IMR-90 (cell line): ENCODE results near the gene NAGLU. TPM values are rescaled to one million over a fixed set of nuclear protein-coding genes. Genes with fewer than 3 reads are reported as not detected.
A peak's percentile ranks its signal among the peaks of the same experiment; 100 is the strongest.

Experiments
- ATAC-seq: fragments of 200-7000 bp; cut with Tn5 transposase; 2 replicates; pipeline ENCODE4 v1.9.1; 2020; ENCODE audit warnings: low read depth, mild to moderate bottlenecking, moderate library complexity
- BruUV-seq: library from RNA; stranded (reverse); fragments of 400-500 nt; replicated peaks from 2 replicates; lab custom pipeline; 2021; lab: Mats Ljungman, UMichigan
- CTCF ChIA-PET: fragments of 300-600 bp; formaldehyde crosslinking; extraction: SDS; loops from one replicate; lab custom pipeline; 2021; ENCODE audit warnings: antibody characterized with exemption; lab: Yijun Ruan, JAX
- POLR2A ChIA-PET: fragments of 300-600 bp; sonication (Branson Sonifier 250); formaldehyde crosslinking; loops from one replicate; lab custom pipeline; 2022; ENCODE audit warnings: antibody characterized with exemption; ENCODE audit not compliant: unreplicated experiment; lab: Charles Lee
- DNase-seq: peaks from one replicate; pipeline ENCODE4 v3.0.0; 2013
- H2AFZ ChIP-seq: replicated peaks from 2 replicates; pipeline ENCODE3; 2013; ENCODE audit warnings: low read length, mild to moderate bottlenecking; ENCODE audit not compliant: poor library complexity
- H2AK5ac ChIP-seq: 2 replicates; pipeline ENCODE4 v1.6.1; 2013; ENCODE audit warnings: low read depth, low read length, inconsistent platforms
- H2AK9ac ChIP-seq: replicated peaks from 2 replicates; pipeline ENCODE3; 2013; ENCODE audit warnings: mild to moderate bottlenecking, low read depth, low read length, moderate library complexity; ENCODE audit not compliant: poor library complexity
- H2BK120ac ChIP-seq: 2 replicates; pipeline ENCODE4 v1.6.1; 2013; ENCODE audit warnings: low read depth, low read length, inconsistent platforms
- H2BK15ac ChIP-seq: 3 replicates; pipeline ENCODE4 v1.6.1; 2013; ENCODE audit warnings: low read depth, low read length, inconsistent platforms
- H2BK20ac ChIP-seq: 2 replicates; pipeline ENCODE4 v1.6.1; 2013; ENCODE audit warnings: low read depth, mild to moderate bottlenecking, inconsistent platforms, low read length, moderate library complexity
- H2BK5ac ChIP-seq: 2 replicates; pipeline ENCODE4 v1.6.1; 2013; ENCODE audit warnings: mild to moderate bottlenecking, low read depth, low read length, inconsistent platforms; ENCODE audit not compliant: poor library complexity, severe bottlenecking
- H3K14ac ChIP-seq: replicated peaks from 2 replicates; pipeline ENCODE4 v1.6.1; 2013; ENCODE audit warnings: low read depth, low read length, inconsistent platforms
- H3K18ac ChIP-seq: 2 replicates; pipeline ENCODE4 v1.6.1; 2013; ENCODE audit warnings: low read depth, low read length, control low read depth
- H3K23ac ChIP-seq: 2 replicates; pipeline ENCODE4 v1.6.1; 2013; ENCODE audit warnings: low read depth, low read length, inconsistent platforms
- H3K27ac ChIP-seq: 2 replicates; pipeline ENCODE4 v1.5.1; 2013; ENCODE audit warnings: mild to moderate bottlenecking, control low read depth, low read length; ENCODE audit not compliant: insufficient read depth
- H3K27me3 ChIP-seq: 2 replicates; pipeline ENCODE4 v1.6.1; 2013; ENCODE audit warnings: low read length; ENCODE audit not compliant: control insufficient read depth, insufficient read depth
- H3K36me3 ChIP-seq: 2 replicates; pipeline ENCODE4 v1.6.1; 2013; ENCODE audit warnings: low read length, mixed read lengths; ENCODE audit not compliant: control insufficient read depth, insufficient read depth
- H3K4ac ChIP-seq: 2 replicates; pipeline ENCODE4 v1.6.1; 2013; ENCODE audit warnings: low read depth, low read length, inconsistent platforms
- H3K4me1 ChIP-seq: 2 replicates; pipeline ENCODE4 v1.6.1; 2013; ENCODE audit warnings: low read length, mixed read lengths; ENCODE audit not compliant: control insufficient read depth, insufficient read depth
- H3K4me2 ChIP-seq: 2 replicates; pipeline ENCODE4 v1.6.1; 2013; ENCODE audit warnings: low read depth, mild to moderate bottlenecking, control low read depth, low read length, moderate library complexity
- H3K4me3 ChIP-seq: 2 replicates; pipeline ENCODE4 v1.5.1; 2013; ENCODE audit warnings: low read depth, mild to moderate bottlenecking, control low read depth, low read length, moderate library complexity; ENCODE audit not compliant: insufficient read depth
- H3K56ac ChIP-seq: 2 replicates; pipeline ENCODE4 v1.6.1; 2013; ENCODE audit warnings: low read length, inconsistent platforms; ENCODE audit not compliant: insufficient read depth; ENCODE audit errors: extremely low read depth
- H3K79me1 ChIP-seq, 2 experiments: 2 replicates each; pipeline ENCODE4 v1.6.1; 2013; ENCODE audit warnings: low read length in 2 of 2, inconsistent platforms in 1 of 2, low read depth in 1 of 2
- H3K9ac ChIP-seq: 2 replicates; pipeline ENCODE4 v1.6.1; 2013; ENCODE audit warnings: low read depth, low read length, control low read depth
- H3K9me1 ChIP-seq: 2 replicates; pipeline ENCODE4 v1.6.1; 2013; ENCODE audit warnings: low read length, inconsistent platforms; ENCODE audit not compliant: insufficient read depth
- H3K9me3 ChIP-seq: 2 replicates; pipeline ENCODE4 v1.6.1; 2013; ENCODE audit warnings: low read length; ENCODE audit not compliant: control insufficient read depth, insufficient read depth
- H4K20me1 ChIP-seq: 2 replicates; pipeline ENCODE4 v1.6.1; 2013; ENCODE audit warnings: low read length, inconsistent platforms; ENCODE audit not compliant: insufficient read depth
- H4K5ac ChIP-seq: 2 replicates; pipeline ENCODE4 v1.6.1; 2013; ENCODE audit warnings: mild to moderate bottlenecking, low read depth, low read length, control low read depth
- H4K8ac ChIP-seq, 2 experiments: 2 replicates each; pipeline ENCODE4 v1.6.1; 2013; ENCODE audit warnings: low read depth in 2 of 2, low read length in 2 of 2, control low read depth in 1 of 2, inconsistent platforms in 1 of 2
- H4K91ac ChIP-seq: 2 replicates; pipeline ENCODE4 v1.6.1; 2013; ENCODE audit warnings: low read depth, low read length, inconsistent platforms; ENCODE audit not compliant: insufficient read depth
- BHLHE40 ChIP-seq: fragments of 150-350 bp; IDR thresholded peaks from 2 replicates; pipeline ENCODE4 v1.6.1; 2016; ENCODE audit warnings: mild to moderate bottlenecking, low read depth, low read length
- CEBPB ChIP-seq: IDR thresholded peaks from 2 replicates; pipeline ENCODE4 v1.6.1; 2012; ENCODE audit warnings: low read depth, low read length, improper control_type of control experiment
- CHD1 ChIP-seq: IDR thresholded peaks from 2 replicates; pipeline ENCODE4 v1.6.1; 2012; ENCODE audit warnings: low read depth, low read length, improper control_type of control experiment
- CTCF ChIP-seq: conservative IDR thresholded peaks from 2 replicates; pipeline ENCODE4 v1.5.1; 2012; ENCODE audit warnings: mild to moderate bottlenecking, low read depth, low read length, improper control_type of control experiment
- FOS ChIP-seq: fragments of 150-350 bp; IDR thresholded peaks from 2 replicates; pipeline ENCODE4 v1.6.1; 2016; ENCODE audit warnings: low read depth, low read length
- MAFK ChIP-seq: IDR thresholded peaks from 2 replicates; pipeline ENCODE4 v1.6.1; 2012; ENCODE audit warnings: low read depth, low read length, improper control_type of control experiment
- MAZ ChIP-seq: IDR thresholded peaks from 2 replicates; pipeline ENCODE4 v1.6.1; 2012; ENCODE audit warnings: low read depth, mild to moderate bottlenecking, low read length, improper control_type of control experiment, moderate library complexity, borderline replicate concordance
- MXI1 ChIP-seq: IDR thresholded peaks from 2 replicates; pipeline ENCODE4 v1.6.1; 2012; ENCODE audit warnings: low read depth, mild to moderate bottlenecking, low read length, moderate library complexity, borderline replicate concordance
- POLR2A ChIP-seq: IDR thresholded peaks from 2 replicates; pipeline ENCODE4 v1.6.1; 2012; ENCODE audit warnings: mild to moderate bottlenecking, low read depth, low read length
- RCOR1 ChIP-seq: IDR thresholded peaks from 2 replicates; pipeline ENCODE4 v1.6.1; 2012; ENCODE audit warnings: mild to moderate bottlenecking, low read length, improper control_type of control experiment; ENCODE audit not compliant: insufficient replicate concordance
- RFX5 ChIP-seq: IDR thresholded peaks from 2 replicates; pipeline ENCODE4 v1.8.0; 2012; ENCODE audit warnings: low read depth, mild to moderate bottlenecking, low read length, moderate library complexity
- SMC3 ChIP-seq: fragments of 150-350 bp; IDR thresholded peaks from 2 replicates; pipeline ENCODE4 v1.6.1; 2016; ENCODE audit warnings: low read depth, mild to moderate bottlenecking, antibody characterized with exemption, low read length, moderate library complexity
- USF2 ChIP-seq: fragments of 150-350 bp; IDR thresholded peaks from 2 replicates; pipeline ENCODE4 v1.6.1; 2017; ENCODE audit warnings: mild to moderate bottlenecking, antibody characterized with exemption, low read length, low read depth
- WGBS, 2 experiments: methylation state at CpG; one replicate each; pipeline versions ENCODE4 v1.1.5 to v1.1.7; 2013; ENCODE audit warnings: missing lambda C conversion rate in 2 of 2; ENCODE audit not compliant: insufficient read length in 1 of 2; ENCODE audit errors: extremely low coverage in 2 of 2; 5-methylcytosine and 5-hydroxymethylcytosine counted together
- dilution Hi-C: fragments of 300-500 bp; cut with HindIII; formaldehyde crosslinking; loops from one replicate; pipeline ENCODE4 v1.14.3; 2018; ENCODE audit warnings: low sequenced_read_pairs; ENCODE audit not compliant: unreplicated experiment
- in situ Hi-C: fragments of 300-500 bp; cut with MboI; formaldehyde crosslinking; loops from 3 replicates; pipeline ENCODE4 v1.14.3; 2019; ENCODE audit warnings: low sequenced_read_pairs, inconsistent platforms, mixed read lengths
- intact Hi-C: fragments of 100-400 bp; cut with micrococcal nuclease; formaldehyde crosslinking; loops from 2 replicates; pipeline ENCODE4 v1.10.0; 2022
- polyA plus RNA-seq, 3 experiments: library from polyadenylated mRNA; depleted of rRNA; stranded (reverse); fragments of >200 nt; gene quantifications; 2 replicates each; pipeline ENCODE4 v1.2.3, GENCODE V29; 2012; ENCODE audit warnings: low replicate concordance in 1 of 3
- total RNA-seq: library from RNA; depleted of rRNA; stranded (reverse); fragments of >200 nt; gene quantifications from 2 replicates; pipeline ENCODE4 v1.2.3, GENCODE V29; 2012

The NAGLU gene
- total and polyA plus RNA-seq, 2 of the 4 experiments (the other 2 are of a cell fraction), result 6.5 to 29.2 TPM

GRCh38 chr17:42535155-42536047 is 640 bp upstream of the NAGLU start:
- Histone ChIP-seq H3K9me3 (no peaks in the 10 kb centered on the region), H3K9ac (peak overlapping the region; percentile 36), H3K4me1 (peaks cover 20% of the 10 kb centered on the region), H3K9me1 (peaks cover 26% of the 10 kb centered on the region), H3K4ac (peak overlapping the region; percentile 99), H2BK5ac (peak overlapping the region; percentile 61), H3K27me3 (no peaks in the 10 kb centered on the region), H4K8ac (peak overlapping the region; percentile 100), H4K20me1 (peaks cover 9% of the 10 kb centered on the region; the same call in 1 of the 2 replicates), H3K36me3 (peaks cover 16% of the 10 kb centered on the region), H3K79me1 (peaks cover 16 to 32% of the 10 kb centered on the region in 2 experiments), H2BK20ac (peak overlapping the region; percentile 93), H3K23ac (peak overlapping the region; percentile 99), H3K4me3 (peak overlapping the region; percentile 53), H2BK120ac (peak overlapping the region; percentile 78), H4K91ac (peak overlapping the region; percentile 96), H2AK9ac (peak overlapping the region; percentile 93), H2AK5ac (peak overlapping the region; percentile 99), H2BK15ac (peak overlapping the region; percentile 99), H3K18ac (peak overlapping the region; percentile 97), H3K14ac (peak overlapping the region; percentile 99), H3K27ac (peak overlapping the region; percentile 78), H3K4me2 (peak overlapping the region; percentile 77), H3K56ac (peak overlapping the region; percentile 48), H4K5ac (peak overlapping the region; percentile 100), H2AFZ (peak overlapping the region; percentile 90)
- intact Hi-C loops, result no loop called here
- in situ Hi-C loops, result no loop called here
- no peak for DNase-seq
- dilution Hi-C loops, result no loop called here
- no peak for TF ChIP-seq MXI1
- no peak for TF ChIP-seq SMC3
- no peak for TF ChIP-seq FOS
- TF ChIP-seq CEBPB, result no peak
- no peak for TF ChIP-seq CHD1
- TF ChIP-seq MAFK, result no peak
- TF ChIP-seq CTCF, result no peak
- no peak for TF ChIP-seq POLR2A
- TF ChIP-seq RCOR1, result no peak
- TF ChIP-seq RFX5, result no peak
- no peak for TF ChIP-seq BHLHE40
- no peak for TF ChIP-seq USF2
- no peak for TF ChIP-seq MAZ
- CTCF ChIA-PET, result interaction anchor here (1.8 kb wide), 1 partner anchor 8 kb away, joined by 6 read pairs; no protein-coding TSS in a partner anchor
- BruUV-seq, result no TSS peak
- 72% methylated on average over 11 of the region's 26 CpGs; no CpG with 5 or more reads in 1 of the 2 experiments for WGBS, 2 experiments
- POLR2A ChIA-PET, result interaction anchor here (1.6 to 1.8 kb wide), 3 partner anchors 15 to 114 kb away, joined by 4 to 6 read pairs (median 4); partner anchors contain the start of gene CAVIN1
- no peak for ATAC-seq
